SU-DHL-6 (cell line): ENCODE measurements around the gene NCLN.

Source experiments
- H2AFZ ChIP-seq: fragments of 200-600 bp; sonication (generic); 2 replicates; pipeline ENCODE4 v1.6.1; 2014; ENCODE audit warnings: low read depth, mild to moderate bottlenecking, moderate library complexity, mixed read lengths, antibody characterized with exemption, low read length; ENCODE audit not compliant: severe bottlenecking
- H3F3A ChIP-seq: fragments of 200-600 bp; shearing (Covaris generic); 2 replicates; pipeline ENCODE4 v1.6.0; 2016; ENCODE audit warnings: antibody characterized with exemption, mild to moderate bottlenecking; ENCODE audit not compliant: insufficient read depth
- H3K27ac ChIP-seq: fragments of 200-600 bp; sonication (generic); 2 replicates; pipeline ENCODE4 v1.5.1; 2016; ENCODE audit warnings: low read depth, mild to moderate bottlenecking, low read length, moderate library complexity, mixed read lengths
- H3K27me3 ChIP-seq: fragments of 200-600 bp; sonication (generic), shearing (Covaris generic); 2 replicates; pipeline ENCODE4 v1.6.0; 2014; ENCODE audit warnings: mild to moderate bottlenecking, low read length
- H3K36me3 ChIP-seq: fragments of 200-600 bp; sonication (generic); 2 replicates; pipeline ENCODE4 v1.6.1; 2014; ENCODE audit warnings: mild to moderate bottlenecking, low read length, mixed read lengths
- H3K4me2 ChIP-seq: fragments of 300-600, 200-600 bp; shearing (Covaris generic), sonication (generic); 2 replicates; pipeline ENCODE4 v1.6.0; 2014; ENCODE audit warnings: low read length, low read depth, mild to moderate bottlenecking; ENCODE audit not compliant: poor library complexity, severe bottlenecking
- H3K4me3 ChIP-seq: fragments of 200-600 bp; sonication (generic); 2 replicates; pipeline ENCODE4 v1.5.1; 2014; ENCODE audit warnings: antibody characterized with exemption, low read length, mild to moderate bottlenecking, mixed read lengths; ENCODE audit not compliant: insufficient read depth, poor library complexity, severe bottlenecking
- H3K79me2 ChIP-seq: fragments of 200-600 bp; sonication (generic); 2 replicates; pipeline ENCODE4 v1.6.1; 2014; ENCODE audit warnings: mild to moderate bottlenecking, low read length, moderate library complexity; ENCODE audit not compliant: insufficient read depth
- H3K9ac ChIP-seq: fragments of 200-600 bp; sonication (generic); 2 replicates; pipeline ENCODE4 v1.7.0; 2014; ENCODE audit warnings: mild to moderate bottlenecking, low read length
- H3K9me2 ChIP-seq: fragments of 200-600 bp; sonication (generic); replicated peaks from 2 replicates; pipeline ENCODE4 v1.6.1; 2014; ENCODE audit warnings: low read length; ENCODE audit not compliant: insufficient read depth
- H3K9me3 ChIP-seq: fragments of 200-600 bp; sonication (generic); 2 replicates; pipeline ENCODE4 v1.6.1; 2014; ENCODE audit warnings: low read length, mixed read lengths; ENCODE audit not compliant: insufficient read depth
- H4K20me1 ChIP-seq: fragments of 200-600 bp; sonication (generic); 2 replicates; pipeline ENCODE4 v1.6.1; 2014; ENCODE audit warnings: low read depth, mild to moderate bottlenecking, antibody characterized with exemption, low read length, moderate library complexity, mixed read lengths
- CTCF ChIP-seq: fragments of 200-600 bp; sonication (generic); IDR thresholded peaks from one replicate; pipeline ENCODE4 v1.5.1; 2017; ENCODE audit warnings: antibody characterized with exemption, mild to moderate bottlenecking, low read length, moderate library complexity; ENCODE audit not compliant: insufficient read depth, poor library complexity, severe bottlenecking
- EZH2phosphoT487 ChIP-seq: fragments of 200-600 bp; sonication (generic), shearing (Covaris generic); conservative IDR thresholded peaks from 2 replicates; pipeline ENCODE4 v1.6.1; 2018; ENCODE audit warnings: mild to moderate bottlenecking, antibody characterized with exemption, low read length, moderate library complexity, mixed read lengths

NCLN gene

DNA sequence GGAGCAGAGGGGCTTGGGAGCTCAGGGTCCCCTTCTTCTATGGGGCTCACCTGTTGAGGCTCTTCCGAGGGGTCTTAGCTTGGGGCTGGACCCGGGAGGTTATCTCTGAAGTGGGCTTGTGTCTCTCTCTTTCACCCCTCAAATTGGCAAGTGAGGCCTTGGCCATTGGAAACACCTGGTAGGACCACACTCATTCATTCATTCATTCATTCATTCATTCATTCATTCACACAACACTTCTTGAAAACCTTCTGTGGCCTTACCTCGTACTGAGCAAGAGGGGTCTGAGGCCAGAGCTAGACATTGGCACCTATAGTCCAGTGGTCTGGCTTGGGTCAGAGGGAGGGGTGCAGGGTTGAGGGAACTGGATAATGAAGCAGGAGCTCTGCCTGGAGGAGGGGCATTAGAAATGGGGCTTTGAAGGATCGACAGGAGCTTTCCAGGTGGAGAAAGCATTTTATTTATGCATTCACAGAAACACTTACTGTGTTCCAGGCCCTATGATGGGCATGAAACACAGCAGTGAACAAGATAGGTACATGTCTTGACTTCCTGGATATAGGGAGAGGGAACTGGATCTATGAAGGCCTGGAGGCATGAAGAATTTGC lies 44.3 kb downstream of the NCLN start:
- Histone ChIP-seq H3K4me3 (no peak overlapping the region), H3K27me3 (no peaks in the 10 kb centered on the region), H3F3A (no peaks in the 10 kb centered on the region), H3K27ac (no peak overlapping the region), H3K9me2 (no peaks in the 10 kb centered on the region), H3K9me3 (no peaks in the 10 kb centered on the region), H3K36me3 (no peaks in the 10 kb centered on the region), H4K20me1 (no peaks in the 10 kb centered on the region), H3K9ac (no peak overlapping the region), H2AFZ (no peak overlapping the region), H3K4me2 (no peak overlapping the region), H3K79me2 (no peaks in the 10 kb centered on the region)
- TF ChIP-seq CTCF (no peak), EZH2phosphoT487 (no peak)

GRCh38 chr19:3231288-3231687 lies 45.6 kb downstream of the NCLN start:
- Histone ChIP-seq H3K4me3 (no peak overlapping the region), H3K4me2 (no peak overlapping the region), H3K9me3 (no peaks in the 10 kb centered on the region), H3K79me2 (no peaks in the 10 kb centered on the region), H4K20me1 (no peaks in the 10 kb centered on the region), H3F3A (no peaks in the 10 kb centered on the region), H3K9me2 (no peaks in the 10 kb centered on the region), H2AFZ (no peak overlapping the region), H3K27ac (no peak overlapping the region), H3K27me3 (no peaks in the 10 kb centered on the region), H3K36me3 (no peaks in the 10 kb centered on the region), H3K9ac (no peak overlapping the region)
- TF ChIP-seq EZH2phosphoT487 (no peak), CTCF (no peak)

DNA sequence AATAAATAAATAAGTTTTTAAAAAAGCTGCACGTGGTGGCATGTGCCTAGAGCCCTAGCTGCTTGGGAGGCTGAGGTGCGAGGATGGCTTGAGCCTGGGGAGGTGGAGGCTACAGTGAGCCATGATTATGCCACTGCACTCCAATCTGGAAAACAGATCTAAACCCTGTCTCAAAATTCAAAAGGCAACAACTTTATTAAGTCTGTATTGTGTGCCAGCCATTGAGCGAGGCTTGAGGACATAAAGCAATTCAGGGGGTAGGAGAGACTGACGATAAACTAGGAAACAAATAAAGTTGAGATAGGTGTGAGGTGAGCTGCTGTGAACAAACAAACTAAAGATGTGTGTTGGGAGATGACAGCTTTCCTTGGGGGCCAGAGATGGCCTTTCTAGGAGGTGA lies 47.4 kb downstream of the NCLN start:
- Histone ChIP-seq H3K27ac (no peak overlapping the region), H3F3A (no peaks in the 10 kb centered on the region), H3K36me3 (no peaks in the 10 kb centered on the region), H3K9me2 (no peaks in the 10 kb centered on the region), H2AFZ (no peak overlapping the region), H3K27me3 (no peaks in the 10 kb centered on the region), H4K20me1 (no peaks in the 10 kb centered on the region), H3K9me3 (no peaks in the 10 kb centered on the region), H3K4me3 (no peak overlapping the region), H3K79me2 (no peaks in the 10 kb centered on the region), H3K9ac (no peak overlapping the region), H3K4me2 (no peak overlapping the region)
- TF ChIP-seq CTCF (no peak), EZH2phosphoT487 (no peak)
